ENCODE results near the gene ALDH1L1.

Gene ALDH1L1

GRCh38 chr3:126053949-126054569 is 126.3 kb downstream of the ALDH1L1 start:
- Histone ChIP-seq H3K36me3 (ENCODE audit: control insufficient read depth in 2 of 2, insufficient read depth in 1 of 2, low read length in 2 of 2) (peaks cover 0 to 14% of the 10 kb centered on the region in 2 experiments; a peak in 1 of 3 replicates), H3K4me1 (ENCODE audit: control insufficient read depth, insufficient read depth, low read length) (no peaks in the 10 kb centered on the region), H3K9me3 (ENCODE audit: control insufficient read depth, insufficient read depth, low read depth, low read length) (no peaks in the 10 kb centered on the region), H3K27ac (ENCODE audit: extremely low read depth, low read depth, low read length) (no peak overlapping the region), H3K4me3 (ENCODE audit: low read depth, low read length) (no peak overlapping the region)
- ChIA-PET POLR2A (no interaction called here), CTCF (no interaction called here)
- no peak for TF ChIP-seq ZNF76 (tag by site-specific recombination; IDR thresholded peaks at IDR 0.05; ENCODE audit: borderline replicate concordance, low read depth)
- no peak for TF ChIP-seq HOXA7 (CRISPR knock-in tag; IDR thresholded peaks at IDR 0.05; ENCODE audit: borderline replicate concordance)
- TF ChIP-seq GLIS1 (tag by site-specific recombination; IDR thresholded peaks at IDR 0.05), result no peak
- TF ChIP-seq ELK4 (IDR thresholded peaks at IDR 0.05; ENCODE audit: borderline replicate concordance, low read depth, low read length), result no peak
